MG63 (cell line): ENCODE data around the gene TRMT1L. TPM values are rescaled to one million over a fixed set of nuclear protein-coding genes. Genes with fewer than 3 reads are reported as not detected.
A peak's percentile ranks its signal among the peaks of the same experiment; 100 is the strongest.

Source experiments
- DNase-seq: peaks from one replicate; pipeline ENCODE4 v3.0.0-alpha.2; 2020
- H3K27me3 ChIP-seq: fragments of 250-450 bp; sonication (Bioruptor Pico); 2 replicates; pipeline ENCODE4 v1.5.1; 2020; ENCODE audit warnings: mild to moderate bottlenecking, moderate library complexity
- H3K36me3 ChIP-seq: fragments of 250-450 bp; sonication (Bioruptor Pico); 2 replicates; pipeline ENCODE4 v1.5.1; 2020; ENCODE audit warnings: mild to moderate bottlenecking, moderate library complexity
- H3K4me3 ChIP-seq: fragments of 250-450 bp; sonication (Bioruptor Pico); 2 replicates; pipeline ENCODE4 v1.5.1; 2020; ENCODE audit warnings: mild to moderate bottlenecking, moderate library complexity
- H3K9me3 ChIP-seq: fragments of 250-450 bp; sonication (Bioruptor Pico); 2 replicates; pipeline ENCODE4 v1.5.1; 2020; ENCODE audit warnings: mild to moderate bottlenecking, moderate library complexity
- total RNA-seq: library from RNA; depleted of rRNA; stranded (reverse); fragments of >200 nt; shearing (Covaris generic); gene quantifications from 2 replicates; pipeline ENCODE4 v1.2.3, GENCODE V29; 2014; ENCODE audit warnings: low replicate concordance; rRNA removed

The TRMT1L gene
- total RNA-seq, 1 experiment from 2014 or later, result 13.0 TPM

- H3K4me3 ChIP-seq, result no peak overlapping the region
- no peak for DNase-seq
- H3K27me3 ChIP-seq, result no peaks in the 10 kb centered on the region
- no peaks in the 10 kb centered on the region for H3K36me3 ChIP-seq
- no peaks in the 10 kb centered on the region for H3K9me3 ChIP-seq
Measured at GRCh38 chr1:185077374-185077773, 79.4 kb downstream of the TRMT1L start.

GRCh38 chr1:185075476-185075875, 81.3 kb downstream of the TRMT1L start:
- Histone ChIP-seq H3K27me3 (no peaks in the 10 kb centered on the region), H3K4me3 (no peak overlapping the region), H3K9me3 (no peaks in the 10 kb centered on the region), H3K36me3 (no peaks in the 10 kb centered on the region)
- no peak for DNase-seq

- Histone ChIP-seq H3K36me3 (no peaks in the 10 kb centered on the region), H3K4me3 (no peak overlapping the region), H3K27me3 (no peaks in the 10 kb centered on the region), H3K9me3 (no peaks in the 10 kb centered on the region)
- DNase-seq, result no peak
Measured at GRCh38 chr1:185074307-185074706, 82.4 kb downstream of the TRMT1L start.

- no peaks in the 10 kb centered on the region for H3K36me3 ChIP-seq
- no peaks in the 10 kb centered on the region for H3K27me3 ChIP-seq
- no peaks in the 10 kb centered on the region for H3K9me3 ChIP-seq
- no peak overlapping the region for H3K4me3 ChIP-seq
- peak; percentile 42 for DNase-seq
Measured at GRCh38 chr1:185073725-185074124, 83.0 kb downstream of the TRMT1L start.

GRCh38 chr1:185070051-185070450, 86.7 kb downstream of the TRMT1L start:
- DNase-seq, result no peak
- Histone ChIP-seq H3K4me3 (no peak overlapping the region), H3K36me3 (no peaks in the 10 kb centered on the region; the same call in 1 of the 2 replicates), H3K27me3 (no peaks in the 10 kb centered on the region), H3K9me3 (no peaks in the 10 kb centered on the region)

- no peak for DNase-seq
- Histone ChIP-seq H3K9me3 (peaks cover 5% of the 10 kb centered on the region), H3K4me3 (no peak overlapping the region), H3K36me3 (no peaks in the 10 kb centered on the region; the same call in 1 of the 2 replicates), H3K27me3 (no peaks in the 10 kb centered on the region)
Measured at GRCh38 chr1:185069202-185069772, 87.5 kb downstream of the TRMT1L start.

GRCh38 chr1:185068341-185068740, 88.4 kb downstream of the TRMT1L start:
- H3K27me3 ChIP-seq, result no peaks in the 10 kb centered on the region
- no peak for DNase-seq
- peaks cover 9% of the 10 kb centered on the region for H3K9me3 ChIP-seq
- no peak overlapping the region for H3K4me3 ChIP-seq
- H3K36me3 ChIP-seq, result no peaks in the 10 kb centered on the region; the same call in none of the 2 replicates

Other genes with a start within 250 kb of the TRMT1L start
- gene NIBAN1, start 182.4 kb downstream of the TRMT1L start, total RNA-seq, result 11.0 and 12.8 TPM in 2 replicates
- 15.4 and 21.4 TPM in 2 replicates for gene RNF2, start 111.4 kb downstream of the TRMT1L start, total RNA-seq
- 2.3 and 2.9 TPM in 2 replicates for gene SWT1, start 214 bp upstream of the TRMT1L start, total RNA-seq
- gene IVNS1ABP, start 160.3 kb upstream of the TRMT1L start, total RNA-seq, result 28.5 and 32.5 TPM in 2 replicates